ENCODE results near the gene RBM12. TPM values are rescaled to one million over a fixed set of nuclear protein-coding genes. Genes with fewer than 3 reads are reported as not detected.

Gene RBM12
- total RNA-seq, 6 experiments from 2014 or later = 13.3 to 32.8 (median 21.0) TPM

GRCh38 chr20:35619196-35620095, 45.3 kb downstream of the RBM12 start:
- 8% methylated on average over 24 of the region's 49 CpGs for WGBS (ENCODE audit: insufficient coverage, low coverage, low lambda C conversion rate, missing lambda C conversion rate)
- Histone ChIP-seq H3K36me3 (no peaks in the 10 kb centered on the region), H3K27ac (no peak overlapping the region), H3K4me1 (peaks cover 0 to 32% (median 12%) of the 10 kb centered on the region in 4 donors), H3K4me3 (peak overlapping the region; percentile 31 to 46 (median 44)), H3K9me3 (no peaks in the 10 kb centered on the region), H3K27me3 (no peaks in the 10 kb centered on the region)
- TF ChIP-seq CTCF (IDR thresholded peaks at IDR 0.05) = peak; percentile 9 to 29 (median 18)
- TF ChIP-seq POLR2A (IDR thresholded peaks at IDR 0.05) = no peak
- intact Hi-C loops (cut with DNase I) = no loop called here
- DNase-seq (peak; percentile 88 to 90 (median 89)), ATAC-seq (peak; percentile 45 to 61 (median 56))

GRCh38 chr20:35618263-35619131, 46.2 kb downstream of the RBM12 start:
- Histone ChIP-seq H3K9me3 (no peaks in the 10 kb centered on the region), H3K4me3 (peak overlapping the region; percentile 31 to 46 (median 44)), H3K4me1 (peaks cover 0 to 32% (median 12%) of the 10 kb centered on the region in 4 donors), H3K27me3 (no peaks in the 10 kb centered on the region), H3K36me3 (no peaks in the 10 kb centered on the region), H3K27ac (peak overlapping the region in 1 of 3 donors; percentile 51)
- peak in 2 of 3 donors; percentile 50 to 51 for DNase-seq
- ATAC-seq = no peak
- 10% methylated on average over 2 of the region's 35 CpGs for WGBS (ENCODE audit: insufficient coverage, low coverage, low lambda C conversion rate, missing lambda C conversion rate)
- TF ChIP-seq POLR2A (IDR thresholded peaks at IDR 0.05) (no peak), CTCF (IDR thresholded peaks at IDR 0.05) (no peak)
- intact Hi-C loops (cut with DNase I) = no loop called here

- no peaks in the 10 kb centered on the region for H3K9me3 ChIP-seq
- H3K4me3 ChIP-seq = peak overlapping the region; percentile 44 to 58 (median 56)
- H3K36me3 ChIP-seq = no peaks in the 10 kb centered on the region
- intact Hi-C loops (cut with DNase I) = no loop called here
- ATAC-seq = peak; percentile 6 to 26 (median 9)
- no peaks in the 10 kb centered on the region for H3K27me3 ChIP-seq
- peak overlapping the region in 2 of 3 donors; percentile 67 to 82 for H3K27ac ChIP-seq
- no peak for TF ChIP-seq POLR2A (IDR thresholded peaks at IDR 0.05)
- peak; percentile 22 to 31 (median 28) for TF ChIP-seq CTCF (IDR thresholded peaks at IDR 0.05)
- peak; percentile 67 to 87 (median 78) for DNase-seq
- WGBS (ENCODE audit: insufficient coverage, low coverage, low lambda C conversion rate, missing lambda C conversion rate) = 11% methylated on average over 15 of the region's 22 CpGs
- H3K4me1 ChIP-seq = peaks cover 0 to 32% (median 12%) of the 10 kb centered on the region in 4 donors
These were observed 47.1 kb downstream of the RBM12 start for GRCh38 chr20:35617397-35618262.

All from right lobe of liver (tissue), 6 donors.